Suprapubic skin (tissue), 3 donors: ENCODE measurements around the gene TDRD5.

Source experiments
- CTCF ChIP-seq, 2 donors: fragments of 200-600 bp in 1 of 2; fragments of 450-650 bp in 1 of 2; sonication (generic) in 1 of 2; IDR thresholded peaks; one replicate each; pipeline ENCODE4 v1.5.1; 2016 to 2019; ENCODE audit warnings: antibody characterized with exemption in 2 of 2, mild to moderate bottlenecking in 1 of 2, moderate library complexity in 1 of 2
- POLR2AphosphoS5 ChIP-seq, 3 donors: sonication (generic); formaldehyde crosslinking; IDR thresholded peaks; one replicate each; pipeline ENCODE4 v1.6.1; 2017; ENCODE audit warnings: antibody characterized with exemption in 3 of 3

GRCh38 chr1:179677882-179678281 lies 86.2 kb downstream of the TDRD5 start:
- TF ChIP-seq CTCF (IDR thresholded peaks at IDR 0.05), result no peak
- TF ChIP-seq POLR2AphosphoS5 (IDR thresholded peaks at IDR 0.05), result no peak
